ENCODE results near the gene NTRK2.

NTRK2 gene

GRCh38 chr9:85014292-85014691 lies 344.8 kb downstream of the NTRK2 start:
- Histone ChIP-seq H3K9me3 (replicated peaks; ENCODE audit: low read length) (no peaks in the 10 kb centered on the region), H3K36me3 (ENCODE audit: insufficient read depth, low read length) (no peaks in the 10 kb centered on the region), H3K27me3 (ENCODE audit: control insufficient read depth, insufficient read depth, low read length) (no peaks in the 10 kb centered on the region), H3K4me1 (ENCODE audit: control insufficient read depth, insufficient read depth, low read length) (no peaks in the 10 kb centered on the region), H3K4me2 (ENCODE audit: low read length) (no peak overlapping the region), H3K9ac (ENCODE audit: low read depth, low read length) (no peak overlapping the region), H3K4me3 (ENCODE audit: low read length) (no peak overlapping the region)

- H3K9me3 ChIP-seq (replicated peaks; ENCODE audit: low read length) = no peaks in the 10 kb centered on the region
- no peaks in the 10 kb centered on the region for H3K36me3 ChIP-seq (ENCODE audit: insufficient read depth, low read length)
- H3K4me2 ChIP-seq (ENCODE audit: low read length) = no peak overlapping the region
- no peak overlapping the region for H3K4me3 ChIP-seq (ENCODE audit: low read length)
- no peaks in the 10 kb centered on the region for H3K4me1 ChIP-seq (ENCODE audit: control insufficient read depth, insufficient read depth, low read length)
- H3K9ac ChIP-seq (ENCODE audit: low read depth, low read length) = no peak overlapping the region
- H3K27me3 ChIP-seq (ENCODE audit: control insufficient read depth, insufficient read depth, low read length) = no peaks in the 10 kb centered on the region
Observed at GRCh38 chr9:85016384-85017006, 347.0 kb downstream of the NTRK2 start.

- Histone ChIP-seq H3K4me1 (ENCODE audit: control insufficient read depth, insufficient read depth, low read length) (no peaks in the 10 kb centered on the region), H3K4me2 (ENCODE audit: low read length) (no peak overlapping the region), H3K36me3 (ENCODE audit: insufficient read depth, low read length) (no peaks in the 10 kb centered on the region), H3K9me3 (replicated peaks; ENCODE audit: low read length) (no peaks in the 10 kb centered on the region), H3K4me3 (ENCODE audit: low read length) (no peak overlapping the region), H3K27me3 (ENCODE audit: control insufficient read depth, insufficient read depth, low read length) (no peaks in the 10 kb centered on the region), H3K9ac (ENCODE audit: low read depth, low read length) (no peak overlapping the region)
Observed at GRCh38 chr9:85020791-85021190, 351.3 kb downstream of the NTRK2 start.

GRCh38 chr9:85021686-85022085 lies 352.2 kb downstream of the NTRK2 start:
- H3K9ac ChIP-seq (ENCODE audit: low read depth, low read length) = no peak overlapping the region
- H3K4me3 ChIP-seq (ENCODE audit: low read length) = no peak overlapping the region
- H3K9me3 ChIP-seq (replicated peaks; ENCODE audit: low read length) = no peaks in the 10 kb centered on the region
- H3K36me3 ChIP-seq (ENCODE audit: insufficient read depth, low read length) = no peaks in the 10 kb centered on the region
- no peaks in the 10 kb centered on the region for H3K27me3 ChIP-seq (ENCODE audit: control insufficient read depth, insufficient read depth, low read length)
- no peaks in the 10 kb centered on the region for H3K4me1 ChIP-seq (ENCODE audit: control insufficient read depth, insufficient read depth, low read length)
- H3K4me2 ChIP-seq (ENCODE audit: low read length) = no peak overlapping the region

- H3K36me3 ChIP-seq (ENCODE audit: insufficient read depth, low read length) = no peaks in the 10 kb centered on the region
- no peaks in the 10 kb centered on the region for H3K9me3 ChIP-seq (replicated peaks; ENCODE audit: low read length)
- H3K9ac ChIP-seq (ENCODE audit: low read depth, low read length) = no peak overlapping the region
- H3K4me3 ChIP-seq (ENCODE audit: low read length) = no peak overlapping the region
- H3K4me1 ChIP-seq (ENCODE audit: control insufficient read depth, insufficient read depth, low read length) = no peaks in the 10 kb centered on the region
- no peaks in the 10 kb centered on the region for H3K27me3 ChIP-seq (ENCODE audit: control insufficient read depth, insufficient read depth, low read length)
- H3K4me2 ChIP-seq (ENCODE audit: low read length) = no peak overlapping the region
Observed at GRCh38 chr9:85024374-85024773, 354.8 kb downstream of the NTRK2 start.

- Histone ChIP-seq H3K9ac (ENCODE audit: low read depth, low read length) (no peak overlapping the region), H3K27me3 (ENCODE audit: control insufficient read depth, insufficient read depth, low read length) (no peaks in the 10 kb centered on the region), H3K4me3 (ENCODE audit: low read length) (no peak overlapping the region), H3K9me3 (replicated peaks; ENCODE audit: low read length) (no peaks in the 10 kb centered on the region), H3K4me2 (ENCODE audit: low read length) (no peak overlapping the region), H3K4me1 (ENCODE audit: control insufficient read depth, insufficient read depth, low read length) (no peaks in the 10 kb centered on the region), H3K36me3 (ENCODE audit: insufficient read depth, low read length) (no peaks in the 10 kb centered on the region)
Observed at GRCh38 chr9:85025638-85026037, 356.1 kb downstream of the NTRK2 start.

- no peak overlapping the region for H3K4me2 ChIP-seq (ENCODE audit: low read length)
Observed at GRCh38 chr9:85027870-85028269, 358.3 kb downstream of the NTRK2 start.

GRCh38 chr9:85030316-85030715 lies 360.8 kb downstream of the NTRK2 start:
- Histone ChIP-seq H3K9ac (ENCODE audit: low read depth, low read length) (no peak overlapping the region), H3K9me3 (replicated peaks; ENCODE audit: low read length) (no peaks in the 10 kb centered on the region), H3K27me3 (ENCODE audit: control insufficient read depth, insufficient read depth, low read length) (no peaks in the 10 kb centered on the region), H3K36me3 (ENCODE audit: insufficient read depth, low read length) (no peaks in the 10 kb centered on the region), H3K4me3 (ENCODE audit: low read length) (no peak overlapping the region), H3K4me1 (ENCODE audit: control insufficient read depth, insufficient read depth, low read length) (no peaks in the 10 kb centered on the region), H3K4me2 (ENCODE audit: low read length) (no peak overlapping the region)

More at GRCh38 chr9:85027870-85028269, 358.3 kb downstream of the NTRK2 start:
- no peaks in the 10 kb centered on the region for H3K9me3 ChIP-seq (replicated peaks; ENCODE audit: low read length)
- no peak overlapping the region for H3K9ac ChIP-seq (ENCODE audit: low read depth, low read length)
- no peak overlapping the region for H3K4me3 ChIP-seq (ENCODE audit: low read length)
- no peaks in the 10 kb centered on the region for H3K27me3 ChIP-seq (ENCODE audit: control insufficient read depth, insufficient read depth, low read length)
- no peaks in the 10 kb centered on the region for H3K4me1 ChIP-seq (ENCODE audit: control insufficient read depth, insufficient read depth, low read length)
- H3K36me3 ChIP-seq (ENCODE audit: insufficient read depth, low read length) = no peaks in the 10 kb centered on the region

- Histone ChIP-seq H3K4me2 (ENCODE audit: low read length) (no peak overlapping the region), H3K4me3 (ENCODE audit: low read length) (no peak overlapping the region), H3K27me3 (ENCODE audit: control insufficient read depth, insufficient read depth, low read length) (no peaks in the 10 kb centered on the region), H3K4me1 (ENCODE audit: control insufficient read depth, insufficient read depth, low read length) (no peaks in the 10 kb centered on the region), H3K9ac (ENCODE audit: low read depth, low read length) (no peak overlapping the region), H3K36me3 (ENCODE audit: insufficient read depth, low read length) (no peaks in the 10 kb centered on the region), H3K9me3 (replicated peaks; ENCODE audit: low read length) (peaks cover 3% of the 10 kb centered on the region)
Observed at GRCh38 chr9:85036496-85036895, 367.0 kb downstream of the NTRK2 start.

GRCh38 chr9:85038061-85038460 lies 368.5 kb downstream of the NTRK2 start:
- H3K9ac ChIP-seq (ENCODE audit: low read depth, low read length) = no peak overlapping the region
- no peak overlapping the region for H3K4me2 ChIP-seq (ENCODE audit: low read length)
- no peaks in the 10 kb centered on the region for H3K4me1 ChIP-seq (ENCODE audit: control insufficient read depth, insufficient read depth, low read length)

GRCh38 chr9:85038824-85039608 lies 369.5 kb downstream of the NTRK2 start:
- Histone ChIP-seq H3K27me3 (ENCODE audit: control insufficient read depth, insufficient read depth, low read length) (no peaks in the 10 kb centered on the region), H3K4me1 (ENCODE audit: control insufficient read depth, insufficient read depth, low read length) (no peaks in the 10 kb centered on the region), H3K4me3 (ENCODE audit: low read length) (no peak overlapping the region), H3K9me3 (replicated peaks; ENCODE audit: low read length) (peaks cover 3% of the 10 kb centered on the region), H3K9ac (ENCODE audit: low read depth, low read length) (no peak overlapping the region), H3K4me2 (ENCODE audit: low read length) (no peak overlapping the region), H3K36me3 (ENCODE audit: insufficient read depth, low read length) (no peaks in the 10 kb centered on the region)

More at GRCh38 chr9:85038061-85038460, 368.5 kb downstream of the NTRK2 start:
- Histone ChIP-seq H3K27me3 (ENCODE audit: control insufficient read depth, insufficient read depth, low read length) (no peaks in the 10 kb centered on the region), H3K4me3 (ENCODE audit: low read length) (no peak overlapping the region), H3K36me3 (ENCODE audit: insufficient read depth, low read length) (no peaks in the 10 kb centered on the region), H3K9me3 (replicated peaks; ENCODE audit: low read length) (peaks cover 3% of the 10 kb centered on the region)

GRCh38 chr9:85040146-85040545 lies 370.6 kb downstream of the NTRK2 start:
- Histone ChIP-seq H3K4me3 (ENCODE audit: low read length) (no peak overlapping the region), H3K36me3 (ENCODE audit: insufficient read depth, low read length) (no peaks in the 10 kb centered on the region), H3K9me3 (replicated peaks; ENCODE audit: low read length) (peaks cover 3% of the 10 kb centered on the region), H3K4me1 (ENCODE audit: control insufficient read depth, insufficient read depth, low read length) (no peaks in the 10 kb centered on the region), H3K9ac (ENCODE audit: low read depth, low read length) (no peak overlapping the region), H3K27me3 (ENCODE audit: control insufficient read depth, insufficient read depth, low read length) (no peaks in the 10 kb centered on the region), H3K4me2 (ENCODE audit: low read length) (no peak overlapping the region)

All from skeletal muscle satellite cell (primary cell).